Right forelimb (tissue), 1 donor: ENCODE results near the gene R3HDM2.

Experiments used
- DNase-seq: peaks from one replicate; pipeline ENCODE4 v3.0.0-alpha.2; 2018

R3HDM2 gene

GRCh38 chr12:57213058-57213715, 217.7 kb downstream of the R3HDM2 start:
- peak; percentile 93 for DNase-seq

- DNase-seq = no peak
Measured at GRCh38 chr12:57212701-57213057, 218.2 kb downstream of the R3HDM2 start.

- no peak for DNase-seq
Measured at GRCh38 chr12:57211791-57212700, 218.8 kb downstream of the R3HDM2 start.

GRCh38 chr12:57210926-57211692, 219.7 kb downstream of the R3HDM2 start:
- DNase-seq = no peak

GRCh38 chr12:57210461-57210860, 220.4 kb downstream of the R3HDM2 start:
- DNase-seq = no peak

GRCh38 chr12:57209916-57210315, 220.9 kb downstream of the R3HDM2 start:
- no peak for DNase-seq

GRCh38 chr12:57208631-57209282, 222.1 kb downstream of the R3HDM2 start:
- no peak for DNase-seq

- no peak for DNase-seq
Measured at GRCh38 chr12:57207731-57208630, 222.9 kb downstream of the R3HDM2 start.

GRCh38 chr12:57205931-57206330, 224.9 kb downstream of the R3HDM2 start:
- no peak for DNase-seq

- no peak for DNase-seq
Measured at GRCh38 chr12:57205186-57205585, 225.7 kb downstream of the R3HDM2 start.

- DNase-seq = no peak
Measured at GRCh38 chr12:57204454-57204853, 226.4 kb downstream of the R3HDM2 start.

- no peak for DNase-seq
Measured at GRCh38 chr12:57203791-57204190, 227.1 kb downstream of the R3HDM2 start.
